ENCODE measurements around the gene CIAO1.
"Not testable (repeated sequence)": the region's sequence is repeated elsewhere in the genome, so short reads cannot be mapped to it uniquely, and the experiment has no call there.

The CIAO1 gene

GRCh38 chr2:96287273-96287856, 21.3 kb downstream of the CIAO1 start:
- DNase-seq: no peak

- DNase-seq: no peak
Observed at GRCh38 chr2:96291751-96292150, 25.7 kb downstream of the CIAO1 start.

GRCh38 chr2:96294271-96294670, 28.2 kb downstream of the CIAO1 start:
- DNase-seq: not testable (repeated sequence)

GRCh38 chr2:96296925-96297324, 30.9 kb downstream of the CIAO1 start:
- DNase-seq: no peak

GRCh38 chr2:96301865-96302264, 35.8 kb downstream of the CIAO1 start:
- DNase-seq: no peak

GRCh38 chr2:96304606-96305005, 38.6 kb downstream of the CIAO1 start:
- no peak for DNase-seq

- DNase-seq: peak; percentile 75 to 90
Observed at GRCh38 chr2:96305091-96305978, 39.3 kb downstream of the CIAO1 start, which contains the start of gene SNRNP200. Gene SNRNP200 (minus strand): TSS chr2:96305546. CDS start chr2:96305437, 109 bp downstream.

GRCh38 chr2:96305979-96306308, 39.9 kb downstream of the CIAO1 start:
- no peak for DNase-seq

GRCh38 chr2:96306370-96306769, 40.3 kb downstream of the CIAO1 start:
- no peak for DNase-seq

GRCh38 chr2:96308248-96308647, 42.2 kb downstream of the CIAO1 start:
- DNase-seq: no peak

GRCh38 chr2:96315005-96315399, 49.0 kb downstream of the CIAO1 start:
- no peak for DNase-seq

- no peak for DNase-seq
Observed at GRCh38 chr2:96315400-96316071, 49.5 kb downstream of the CIAO1 start.

GRCh38 chr2:96316999-96317398, 51.0 kb downstream of the CIAO1 start:
- DNase-seq: no peak

- no peak for DNase-seq
Observed at GRCh38 chr2:96317584-96317997, 51.6 kb downstream of the CIAO1 start.

- no peak for DNase-seq
Observed at GRCh38 chr2:96318723-96319122, 52.7 kb downstream of the CIAO1 start.

GRCh38 chr2:96319396-96319795, 53.4 kb downstream of the CIAO1 start:
- no peak for DNase-seq

- DNase-seq: no peak
Observed at GRCh38 chr2:96320326-96320725, 54.3 kb downstream of the CIAO1 start.

GRCh38 chr2:96320728-96321622, 55.0 kb downstream of the CIAO1 start:
- DNase-seq: no peak
